Mesodermal cell (in vitro differentiated cells): Measurements from ENCODE around the gene RXRA.

Experiments used
- H3K27ac ChIP-seq: 2 replicates; pipeline ENCODE4 v1.7.0; 2013; ENCODE audit warnings: mild to moderate bottlenecking, low read depth, low read length, moderate library complexity; ENCODE audit not compliant: severe bottlenecking
- H3K36me3 ChIP-seq: 2 replicates; pipeline ENCODE4 v1.7.1; 2013; ENCODE audit warnings: mild to moderate bottlenecking, low read length, moderate library complexity; ENCODE audit not compliant: control insufficient read depth, insufficient read depth
- H3K4me1 ChIP-seq: one replicate; pipeline ENCODE4 v1.7.1; 2013; ENCODE audit warnings: mild to moderate bottlenecking, low read length; ENCODE audit not compliant: insufficient read depth, control insufficient read depth, poor library complexity, severe bottlenecking
- H3K4me3 ChIP-seq: 2 replicates; pipeline ENCODE4 v1.7.0; 2013; ENCODE audit warnings: low read length, control low read depth, mild to moderate bottlenecking; ENCODE audit not compliant: insufficient read depth, poor library complexity, severe bottlenecking; ENCODE audit errors: extremely low read depth
- H3K9me3 ChIP-seq: 2 replicates; pipeline ENCODE4 v1.7.1; 2013; ENCODE audit warnings: mild to moderate bottlenecking, low read length, moderate library complexity; ENCODE audit not compliant: control insufficient read depth
- WGBS, 2 experiments: methylation state at CpG; one replicate each; pipeline ENCODE4 v1.1.5; 2013; ENCODE audit warnings: missing lambda C conversion rate in 2 of 2; ENCODE audit not compliant: insufficient coverage in 2 of 2; 5-methylcytosine and 5-hydroxymethylcytosine counted together

The RXRA gene

GRCh38 chr9:134390537-134390936, 64.3 kb downstream of the RXRA start:
- WGBS, 2 experiments, result 95 to 97% methylated on average over 15 to 16 of the region's 17 CpGs
- H3K27ac ChIP-seq, result no peak overlapping the region
- no peak overlapping the region for H3K4me3 ChIP-seq
- H3K9me3 ChIP-seq, result no peaks in the 10 kb centered on the region
- H3K4me1 ChIP-seq, result peaks cover 2% of the 10 kb centered on the region
- H3K36me3 ChIP-seq, result no peaks in the 10 kb centered on the region

DNA sequence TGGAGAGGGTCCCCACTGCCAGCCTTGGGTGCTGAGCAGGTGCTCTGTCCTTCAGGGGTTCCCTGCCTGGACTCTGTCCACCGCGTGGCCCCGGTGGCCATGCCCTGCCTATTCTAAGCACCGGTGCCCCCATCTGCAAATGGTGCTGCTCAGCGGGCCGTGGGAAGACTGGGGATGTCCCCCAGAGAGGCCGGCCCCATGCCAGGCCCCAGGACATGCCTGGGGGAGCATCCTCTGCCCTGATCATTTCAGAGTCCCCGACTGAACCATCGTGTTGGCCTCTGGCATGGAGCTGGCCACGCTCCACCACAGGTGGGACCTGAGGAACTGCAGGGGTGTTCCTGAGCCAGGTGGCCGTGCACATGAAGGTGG, 64.7 kb downstream of the RXRA start:
- Histone ChIP-seq H3K27ac (no peak overlapping the region), H3K9me3 (no peaks in the 10 kb centered on the region), H3K4me1 (no peaks in the 10 kb centered on the region), H3K4me3 (no peak overlapping the region), H3K36me3 (no peaks in the 10 kb centered on the region)
- WGBS, 2 experiments, result 94 to 96% methylated on average over 11 of the region's 11 CpGs

DNA sequence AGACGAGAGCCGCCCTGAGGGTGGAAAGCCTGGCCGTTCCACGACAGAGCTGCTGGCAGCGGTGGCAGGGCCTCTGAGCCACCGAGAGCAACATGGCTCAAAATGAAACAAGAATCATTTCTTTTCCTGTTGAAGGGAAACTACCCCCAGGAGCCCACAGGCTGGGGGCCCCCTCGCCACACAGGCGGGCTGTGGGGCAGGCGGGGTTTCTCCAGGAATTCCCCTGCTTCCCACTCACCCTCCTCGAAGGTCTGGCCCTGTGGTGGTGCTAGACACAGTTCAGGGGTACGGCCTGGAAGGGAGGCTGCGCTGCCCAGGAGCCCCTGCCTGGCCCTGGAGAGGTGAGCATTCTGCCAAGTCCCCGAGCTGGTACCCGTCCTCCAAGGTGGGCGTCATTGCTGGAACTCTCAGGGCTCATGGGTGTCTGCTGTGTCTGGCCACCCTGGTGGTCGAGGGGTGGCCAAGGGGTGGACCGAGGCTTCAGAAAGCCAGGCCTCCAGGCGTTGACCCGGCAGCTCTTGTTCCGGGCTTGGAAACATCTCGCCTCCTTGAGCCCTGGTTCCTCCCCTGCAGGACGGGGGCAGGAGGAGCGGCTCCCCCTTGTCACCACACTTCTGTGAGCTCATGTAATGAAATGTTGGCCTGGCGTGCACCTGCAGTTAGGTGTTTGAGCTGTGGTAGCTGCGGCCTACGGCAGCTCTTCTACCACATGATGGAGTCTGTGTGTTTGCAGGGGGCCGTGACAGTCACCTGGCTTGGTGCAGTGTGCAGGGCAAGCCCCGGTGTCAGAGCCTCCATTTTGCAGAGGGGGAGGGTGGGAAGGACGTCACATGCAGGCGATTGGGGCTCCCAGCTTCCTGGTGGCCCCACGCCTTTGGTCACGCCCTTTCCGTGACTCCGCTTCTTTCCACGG, 65.3 kb downstream of the RXRA start:
- 95 to 96% methylated on average over 31 to 32 of the region's 35 CpGs for WGBS, 2 experiments
- H3K9me3 ChIP-seq, result no peaks in the 10 kb centered on the region
- H3K27ac ChIP-seq, result no peak overlapping the region
- H3K36me3 ChIP-seq, result no peaks in the 10 kb centered on the region
- H3K4me1 ChIP-seq, result peaks cover 1% of the 10 kb centered on the region
- H3K4me3 ChIP-seq, result no peak overlapping the region

- 92 to 100% methylated on average over 6 to 11 of the region's 12 CpGs for WGBS, 2 experiments
Observed at GRCh38 chr9:134392900-134393299, 66.6 kb downstream of the RXRA start.

DNA sequence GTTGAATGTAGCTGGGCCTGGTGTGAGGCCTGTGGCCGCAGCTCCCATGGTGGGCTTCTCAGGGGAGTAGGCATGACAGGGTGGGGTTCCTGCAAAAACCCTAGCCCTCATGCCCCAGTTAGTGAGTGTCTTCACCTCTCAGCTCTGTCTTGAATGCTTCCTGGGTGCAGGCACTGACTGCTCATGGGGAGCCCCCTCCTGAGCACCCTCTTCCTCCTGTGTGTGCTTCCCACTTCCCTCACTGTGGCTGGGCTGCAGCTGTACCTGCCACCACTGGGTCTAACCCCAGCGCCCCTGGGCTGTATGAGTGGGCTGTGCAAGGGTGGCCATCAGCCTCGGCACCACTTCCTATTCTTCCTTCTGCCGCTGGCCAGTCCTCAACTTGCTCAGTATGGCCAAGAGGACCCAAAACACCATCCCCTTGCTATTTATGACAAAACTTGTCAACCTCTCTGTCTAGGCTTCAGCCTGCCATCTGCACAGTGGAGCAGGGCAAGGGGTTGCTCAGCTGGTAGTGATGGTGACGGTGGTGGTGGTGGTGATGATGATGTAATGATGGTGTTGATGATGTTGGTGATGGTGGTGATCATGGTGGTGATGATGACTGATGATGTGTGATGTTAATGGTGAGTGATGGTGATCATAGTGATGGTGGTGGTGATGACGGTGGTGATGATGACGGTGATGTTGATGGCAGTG, 67.5 kb downstream of the RXRA start:
- WGBS, 2 experiments, result 85 to 97% methylated on average over 4 of the region's 7 CpGs
- H3K4me3 ChIP-seq, result no peak overlapping the region
- no peak overlapping the region for H3K27ac ChIP-seq
- H3K4me1 ChIP-seq, result peaks cover 11% of the 10 kb centered on the region
- peaks cover 5% of the 10 kb centered on the region for H3K9me3 ChIP-seq
- H3K36me3 ChIP-seq, result no peaks in the 10 kb centered on the region

More at GRCh38 chr9:134392900-134393299, 66.6 kb downstream of the RXRA start:
- H3K36me3 ChIP-seq, result no peaks in the 10 kb centered on the region
- H3K4me3 ChIP-seq, result no peak overlapping the region
- H3K27ac ChIP-seq, result no peak overlapping the region
- H3K9me3 ChIP-seq, result no peaks in the 10 kb centered on the region
- H3K4me1 ChIP-seq, result peaks cover 11% of the 10 kb centered on the region

DNA sequence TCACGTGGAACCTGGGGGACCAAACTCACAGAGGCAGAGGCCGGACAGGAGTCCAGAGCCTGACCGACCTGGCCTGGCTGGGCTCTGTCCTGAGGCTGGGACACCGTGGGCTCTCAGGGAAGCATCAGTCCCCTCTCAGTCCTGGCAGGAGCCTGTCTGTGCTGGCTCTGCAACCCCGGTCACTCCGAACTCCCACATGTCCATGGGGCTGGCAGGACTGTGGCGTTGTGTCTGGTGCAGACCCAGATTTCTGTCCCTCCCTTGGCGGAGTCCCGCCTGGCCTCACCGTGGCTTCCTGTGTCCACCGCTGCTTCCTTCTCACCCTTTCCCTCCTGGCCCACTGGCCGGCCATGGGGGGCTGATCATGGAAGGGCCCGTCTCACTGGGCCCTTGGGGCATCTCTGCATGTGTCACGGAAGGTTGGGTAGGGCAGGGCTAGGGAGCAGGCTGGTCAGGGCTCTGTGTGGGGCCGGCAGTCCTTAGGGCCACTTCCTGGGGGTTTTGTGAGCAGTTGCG, 68.8 kb downstream of the RXRA start:
- Histone ChIP-seq H3K27ac (no peak overlapping the region), H3K9me3 (peaks cover 12% of the 10 kb centered on the region), H3K4me1 (peaks cover 11% of the 10 kb centered on the region), H3K4me3 (no peak overlapping the region), H3K36me3 (no peaks in the 10 kb centered on the region)
- whole genome bisulfite sequencing, 2 experiments, result 97% methylated on average over 15 to 16 of the region's 16 CpGs

- 86 to 92% methylated on average over 6 to 9 of the region's 12 CpGs for WGBS, 2 experiments
Observed at GRCh38 chr9:134395737-134396257, 69.5 kb downstream of the RXRA start.

DNA sequence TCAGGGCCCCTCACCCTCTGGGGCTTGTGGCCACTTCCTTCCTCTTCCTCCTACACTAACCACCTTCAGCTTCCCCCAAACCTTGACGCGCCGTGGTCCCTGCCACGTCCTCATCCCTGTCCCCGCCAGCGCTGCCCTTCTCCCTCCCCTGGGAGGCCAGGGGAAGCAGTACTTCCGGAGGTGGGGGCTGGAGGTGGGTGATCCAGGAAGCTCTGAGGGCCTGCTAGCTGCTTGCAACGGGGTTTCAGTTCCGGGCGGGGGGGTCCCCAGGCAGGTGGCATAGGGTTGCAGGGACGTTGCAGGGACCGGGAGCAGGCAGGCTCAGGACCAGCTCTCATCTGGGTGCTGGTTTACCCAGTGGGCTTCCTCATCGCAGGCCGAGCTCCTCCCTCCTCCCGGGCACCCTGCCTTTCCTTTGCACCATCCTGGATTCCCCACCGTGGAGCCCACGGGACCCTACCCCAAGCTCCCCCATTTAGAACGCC, 70.0 kb downstream of the RXRA start:
- WGBS, 2 experiments, result 83 to 85% methylated on average over 14 of the region's 18 CpGs
- Histone ChIP-seq H3K4me1 (peaks cover 11% of the 10 kb centered on the region), H3K9me3 (peaks cover 12% of the 10 kb centered on the region), H3K36me3 (no peaks in the 10 kb centered on the region), H3K4me3 (no peak overlapping the region), H3K27ac (no peak overlapping the region)

More at GRCh38 chr9:134395737-134396257, 69.5 kb downstream of the RXRA start:
- no peak overlapping the region for H3K4me3 ChIP-seq
- no peak overlapping the region for H3K27ac ChIP-seq
- peaks cover 12% of the 10 kb centered on the region for H3K9me3 ChIP-seq
- H3K4me1 ChIP-seq, result peaks cover 11% of the 10 kb centered on the region
- H3K36me3 ChIP-seq, result no peaks in the 10 kb centered on the region

DNA sequence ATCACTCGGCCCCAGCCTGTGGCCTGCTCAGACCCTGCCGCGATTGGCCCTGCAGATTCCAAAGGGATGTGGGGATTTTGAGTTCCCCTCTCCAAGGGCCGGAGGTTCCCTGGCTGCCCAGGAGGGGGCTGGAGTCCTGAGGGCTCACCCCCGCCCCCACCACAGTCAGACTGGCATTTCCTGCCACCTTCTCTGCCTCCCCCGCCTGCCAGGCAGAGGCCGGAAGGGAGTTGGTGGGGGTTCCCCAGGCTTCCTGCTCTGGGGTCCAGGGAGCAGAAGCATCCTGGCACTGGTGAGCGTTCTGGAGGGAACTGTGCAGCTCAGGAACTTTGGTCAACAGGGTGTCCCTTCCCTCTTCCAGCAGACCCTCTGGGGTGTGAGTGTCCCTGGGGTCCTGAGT, 70.6 kb downstream of the RXRA start:
- Histone ChIP-seq H3K9me3 (peaks cover 12% of the 10 kb centered on the region), H3K4me3 (no peak overlapping the region), H3K36me3 (no peaks in the 10 kb centered on the region), H3K27ac (no peak overlapping the region), H3K4me1 (peaks cover 11% of the 10 kb centered on the region)
- WGBS, 2 experiments, result 91 to 92% methylated on average over 5 to 7 of the region's 8 CpGs

- WGBS, 2 experiments, result 96 to 98% methylated on average over 4 to 5 of the region's 5 CpGs
- Histone ChIP-seq H3K9me3 (peaks cover 12% of the 10 kb centered on the region), H3K27ac (no peak overlapping the region), H3K4me3 (no peak overlapping the region), H3K4me1 (peaks cover 11% of the 10 kb centered on the region), H3K36me3 (no peaks in the 10 kb centered on the region)
Observed at GRCh38 chr9:134398756-134399155, 72.5 kb downstream of the RXRA start.
